Breast epithelium (tissue), 4 donors: Measurements from ENCODE around the gene FZD8. TPM values are rescaled to one million over a fixed set of nuclear protein-coding genes. Genes with fewer than 3 reads are reported as not detected.

Experiments
- DNase-seq, 2 donors: peaks; one replicate each; pipeline ENCODE4 v3.0.0-alpha.2; 2019; ENCODE audit warnings: low spot score in 2 of 2
- H3K27ac ChIP-seq, 2 donors: fragments of 200-600 bp; sonication (generic) in 1 of 2; one replicate each; pipeline ENCODE4 v1.5.1; 2016 to 2019; ENCODE audit warnings: mild to moderate bottlenecking in 1 of 2
- H3K27me3 ChIP-seq, 2 donors: fragments of 200-600 bp; sonication (generic) in 1 of 2; one replicate each; pipeline versions ENCODE4 v1.5.1 to v1.6.0; 2017 to 2019; ENCODE audit warnings: control low read depth in 1 of 2, mild to moderate bottlenecking in 1 of 2
- H3K36me3 ChIP-seq: fragments of 200-600 bp; one replicate; pipeline ENCODE4 v1.5.1; 2019
- H3K4me1 ChIP-seq, 2 donors: fragments of 200-600 bp; sonication (generic); one replicate each; pipeline ENCODE4 v1.5.1; 2016 to 2019; ENCODE audit warnings: control low read depth in 1 of 2
- H3K4me3 ChIP-seq, 3 donors: fragments of 200-600 bp; sonication (generic); 1 replicate in 2 of 3; 2 replicates in 1 of 3; pipeline ENCODE4 v1.5.1; 2016 to 2019; ENCODE audit warnings: mild to moderate bottlenecking in 3 of 3, moderate library complexity in 2 of 3
- H3K9me3 ChIP-seq, 2 donors: fragments of 200-600 bp; sonication (generic) in 1 of 2; one replicate each; pipeline ENCODE4 v1.5.1; 2016 to 2019; ENCODE audit warnings: control low read depth in 1 of 2
- POLR2A ChIP-seq: fragments of 450-650 bp; IDR thresholded peaks from one replicate; pipeline ENCODE4 v1.6.1; 2016; ENCODE audit warnings: antibody characterized with exemption, mild to moderate bottlenecking, moderate library complexity
- POLR2AphosphoS5 ChIP-seq, 3 donors: sonication (generic); formaldehyde crosslinking; IDR thresholded peaks; one replicate each; pipeline ENCODE4 v1.6.1; 2017; ENCODE audit warnings: antibody characterized with exemption in 3 of 3
- intact Hi-C: fragments of 100-400 bp; cut with DNase I; formaldehyde crosslinking; loops from one replicate; pipeline ENCODE4 v1.15.1; 2023; ENCODE audit warnings: low total_unique reads
- total RNA-seq, 3 donors: library from RNA; depleted of rRNA; stranded (reverse); fragments of >200 nt; gene quantifications; one replicate each; pipeline ENCODE4 v1.1.0, GENCODE V29; 2016
- TF ChIP-seq, protein P1 (sequence below), 3 donors: fragments of 450-650 bp; IDR thresholded peaks; one replicate each; pipeline ENCODE4 v1.5.1; 2016 to 2017; ENCODE audit warnings: antibody characterized with exemption in 3 of 3, mild to moderate bottlenecking in 3 of 3, moderate library complexity in 3 of 3

FZD8 gene
- total RNA-seq, 3 donors from 2014 or later, result 2.9 to 9.5 (median 3.0) TPM

DNA sequence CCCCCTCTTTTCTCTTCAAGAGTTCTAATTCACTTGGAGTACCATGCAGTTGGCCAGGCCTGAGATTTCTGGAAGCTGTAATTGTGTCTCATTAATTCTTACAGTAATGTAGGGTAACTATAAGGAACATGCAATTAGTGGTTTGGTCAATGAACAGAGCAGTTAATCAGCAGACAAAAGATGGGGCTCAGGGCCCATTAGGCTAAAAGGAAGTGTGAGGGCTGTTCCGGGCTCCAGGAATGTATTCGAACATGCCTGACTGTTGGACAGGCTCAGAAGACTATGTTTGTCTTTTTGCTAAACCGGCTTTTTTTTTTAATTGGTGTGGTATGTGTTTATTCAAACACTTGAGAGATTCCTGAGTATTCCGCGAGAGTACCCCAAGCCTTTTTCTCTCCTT is 42.5 kb upstream of the FZD8 start:
- DNase-seq, result no peak
- no peak overlapping the region for H3K27ac ChIP-seq
- no peak overlapping the region for H3K4me3 ChIP-seq
- H3K9me3 ChIP-seq, result no peaks in the 10 kb centered on the region
- TF ChIP-seq POLR2AphosphoS5 (IDR thresholded peaks at IDR 0.05), result no peak
- TF ChIP-seq POLR2A, result no peak
- TF ChIP-seq, protein P1, sequence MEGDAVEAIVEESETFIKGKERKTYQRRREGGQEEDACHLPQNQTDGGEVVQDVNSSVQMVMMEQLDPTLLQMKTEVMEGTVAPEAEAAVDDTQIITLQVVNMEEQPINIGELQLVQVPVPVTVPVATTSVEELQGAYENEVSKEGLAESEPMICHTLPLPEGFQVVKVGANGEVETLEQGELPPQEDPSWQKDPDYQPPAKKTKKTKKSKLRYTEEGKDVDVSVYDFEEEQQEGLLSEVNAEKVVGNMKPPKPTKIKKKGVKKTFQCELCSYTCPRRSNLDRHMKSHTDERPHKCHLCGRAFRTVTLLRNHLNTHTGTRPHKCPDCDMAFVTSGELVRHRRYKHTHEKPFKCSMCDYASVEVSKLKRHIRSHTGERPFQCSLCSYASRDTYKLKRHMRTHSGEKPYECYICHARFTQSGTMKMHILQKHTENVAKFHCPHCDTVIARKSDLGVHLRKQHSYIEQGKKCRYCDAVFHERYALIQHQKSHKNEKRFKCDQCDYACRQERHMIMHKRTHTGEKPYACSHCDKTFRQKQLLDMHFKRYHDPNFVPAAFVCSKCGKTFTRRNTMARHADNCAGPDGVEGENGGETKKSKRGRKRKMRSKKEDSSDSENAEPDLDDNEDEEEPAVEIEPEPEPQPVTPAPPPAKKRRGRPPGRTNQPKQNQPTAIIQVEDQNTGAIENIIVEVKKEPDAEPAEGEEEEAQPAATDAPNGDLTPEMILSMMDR (IDR thresholded peaks at IDR 0.05), result no peak
- intact Hi-C loops, result no loop called here
- no peaks in the 10 kb centered on the region for H3K4me1 ChIP-seq
- H3K36me3 ChIP-seq, result no peaks in the 10 kb centered on the region
- no peaks in the 10 kb centered on the region for H3K27me3 ChIP-seq

DNA sequence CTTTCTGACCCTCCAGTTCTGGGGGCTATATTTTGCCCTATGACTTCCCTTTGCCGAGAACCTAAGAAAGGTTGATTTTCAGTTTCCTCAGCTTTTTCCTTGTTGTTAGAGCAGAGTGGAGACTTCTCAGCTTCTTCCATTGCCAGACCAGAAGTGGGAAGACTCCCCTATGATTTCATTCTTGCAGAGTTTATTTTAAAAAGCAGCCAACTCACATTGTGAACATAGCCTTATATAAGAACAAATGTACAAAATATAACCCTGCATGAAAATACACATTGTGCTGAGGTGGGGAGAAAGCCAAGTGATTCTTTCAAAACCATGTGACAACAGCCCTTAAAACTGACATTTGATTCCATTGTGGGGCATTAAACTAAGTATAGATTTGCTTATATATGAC is 33.8 kb upstream of the FZD8 start:
- Histone ChIP-seq H3K27me3 (no peaks in the 10 kb centered on the region), H3K9me3 (peaks cover 0 to 2% of the 10 kb centered on the region in 2 donors), H3K4me3 (no peak overlapping the region), H3K4me1 (no peaks in the 10 kb centered on the region), H3K36me3 (no peaks in the 10 kb centered on the region), H3K27ac (no peak overlapping the region)
- no peak for TF ChIP-seq POLR2A
- TF ChIP-seq, protein P1 (IDR thresholded peaks at IDR 0.05), result no peak
- no peak for DNase-seq
- intact Hi-C loops, result no loop called here

DNA sequence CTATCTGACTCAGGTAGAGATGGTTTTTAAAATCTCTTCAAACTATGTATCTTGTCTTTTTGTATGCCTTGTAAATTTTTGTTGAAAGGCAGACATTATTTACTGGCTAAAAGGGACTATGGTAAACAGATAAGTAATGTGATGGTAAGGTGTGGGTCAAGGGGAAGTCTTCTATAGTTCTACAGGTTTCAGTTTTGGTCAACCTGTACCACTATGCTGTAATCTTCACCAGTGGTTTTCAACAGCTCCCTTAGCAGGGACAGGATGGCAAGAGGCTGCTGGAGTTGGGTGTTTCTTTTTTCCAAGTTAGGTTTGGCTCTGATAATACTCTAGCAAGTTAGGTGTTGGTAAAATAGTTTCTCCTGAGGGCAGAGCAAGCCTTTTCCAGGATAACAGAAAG is 32.7 kb upstream of the FZD8 start:
- Histone ChIP-seq H3K27me3 (no peaks in the 10 kb centered on the region), H3K36me3 (no peaks in the 10 kb centered on the region), H3K27ac (no peak overlapping the region), H3K4me1 (no peaks in the 10 kb centered on the region), H3K9me3 (peaks cover 0 to 2% of the 10 kb centered on the region in 2 donors), H3K4me3 (no peak overlapping the region)
- intact Hi-C loops, result no loop called here
- TF ChIP-seq, protein P1 (IDR thresholded peaks at IDR 0.05), result no peak
- no peak for TF ChIP-seq POLR2AphosphoS5 (IDR thresholded peaks at IDR 0.05)
- no peak for TF ChIP-seq POLR2A
- no peak for DNase-seq

DNA sequence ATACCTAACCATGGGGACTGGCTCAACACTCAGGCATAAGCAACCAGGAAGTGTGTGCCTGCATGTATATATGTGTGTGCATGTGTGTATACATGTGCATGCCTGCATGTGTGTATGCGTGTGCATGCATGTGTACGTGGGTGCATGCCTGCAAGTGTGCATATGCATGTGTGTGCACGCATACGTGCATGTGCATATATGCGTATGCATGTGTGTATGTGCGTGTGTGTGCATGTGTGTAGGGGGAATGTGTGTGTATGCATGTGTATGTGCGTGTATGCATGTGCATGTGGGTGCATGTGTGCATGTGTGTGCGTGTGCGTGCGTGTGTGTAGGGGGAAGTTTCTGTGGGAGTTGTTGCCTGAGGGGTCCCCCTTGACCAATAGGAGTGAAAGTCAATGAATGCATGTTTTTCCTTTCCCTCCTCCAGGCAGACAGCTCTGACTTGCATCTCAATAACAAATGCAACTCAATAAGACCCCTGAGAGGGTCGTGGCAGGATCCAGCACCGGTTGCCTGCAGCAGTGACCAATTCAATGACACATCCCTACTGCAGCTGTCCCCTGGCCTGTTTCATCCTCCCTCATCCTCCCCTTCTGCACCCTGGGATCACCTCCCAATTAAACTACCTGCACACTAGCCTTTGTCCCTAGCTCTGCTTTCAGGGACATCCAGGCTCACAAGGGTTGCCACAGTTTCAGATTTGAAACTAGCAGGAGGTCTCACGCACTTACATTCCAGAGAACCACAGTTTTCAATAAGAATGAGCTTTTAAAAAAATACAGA is 27.0 kb upstream of the FZD8 start:
- Histone ChIP-seq H3K9me3 (no peaks in the 10 kb centered on the region), H3K4me3 (no peak overlapping the region), H3K4me1 (no peaks in the 10 kb centered on the region), H3K27ac (no peak overlapping the region), H3K27me3 (no peaks in the 10 kb centered on the region), H3K36me3 (no peaks in the 10 kb centered on the region)
- intact Hi-C loops, result no loop called here
- TF ChIP-seq, protein P1 (IDR thresholded peaks at IDR 0.05), result no peak
- no peak for TF ChIP-seq POLR2AphosphoS5 (IDR thresholded peaks at IDR 0.05)
- TF ChIP-seq POLR2A, result no peak
- DNase-seq, result no peak

DNA sequence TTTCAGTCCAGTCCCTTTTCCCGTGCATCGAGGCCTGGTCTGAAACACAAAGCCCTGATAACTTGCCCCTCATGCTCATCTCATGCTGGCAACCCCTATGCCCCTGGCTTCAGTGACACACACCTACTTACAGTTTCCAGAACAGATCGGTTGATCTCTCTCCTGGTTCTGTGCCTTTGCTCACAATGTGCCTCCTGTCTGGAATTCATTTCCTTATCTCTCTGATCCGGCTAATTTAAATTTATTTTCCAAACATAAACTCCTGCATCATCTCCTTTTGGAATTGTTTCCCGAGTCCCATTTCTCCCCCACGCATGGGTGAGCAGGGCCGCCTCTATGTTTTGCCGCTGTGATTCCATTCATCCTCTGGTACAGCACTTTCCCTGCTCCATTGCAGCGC is 25.9 kb upstream of the FZD8 start:
- Histone ChIP-seq H3K4me1 (no peaks in the 10 kb centered on the region), H3K4me3 (no peak overlapping the region), H3K27me3 (no peaks in the 10 kb centered on the region), H3K36me3 (no peaks in the 10 kb centered on the region), H3K9me3 (no peaks in the 10 kb centered on the region), H3K27ac (no peak overlapping the region)
- TF ChIP-seq, protein P1 (IDR thresholded peaks at IDR 0.05), result no peak
- TF ChIP-seq POLR2AphosphoS5 (IDR thresholded peaks at IDR 0.05) (no peak), POLR2A (no peak)
- DNase-seq, result no peak
- intact Hi-C loops, result no loop called here
